ENCODE measurements around the gene PGPEP1.

DNA sequence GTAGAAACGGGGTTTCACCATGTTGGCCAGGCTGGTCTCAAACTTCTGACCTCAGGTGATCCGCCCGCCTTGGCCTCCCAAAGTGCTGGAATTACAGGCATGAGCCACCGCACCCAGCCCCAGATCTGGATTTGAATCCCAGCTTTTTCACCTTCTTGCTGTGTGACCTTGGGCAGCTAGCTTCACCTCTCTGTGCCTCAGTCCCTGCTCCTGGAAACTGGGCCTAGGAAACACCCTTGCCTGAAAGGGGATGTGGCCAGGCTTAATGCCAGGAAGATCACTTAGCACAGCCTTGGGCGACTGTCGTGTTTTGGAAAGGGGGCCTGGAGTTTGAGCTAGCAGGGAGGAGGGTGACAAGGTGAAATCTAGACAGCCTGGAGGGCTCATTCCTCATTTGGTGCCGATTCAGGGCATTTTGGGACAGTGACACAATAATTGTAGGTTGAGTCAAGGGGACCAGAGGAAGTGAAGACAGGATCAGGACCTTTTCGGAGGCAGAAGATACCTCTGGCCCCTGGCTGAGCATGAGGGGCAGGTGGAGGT, 1.8 kb downstream of the PGPEP1 start:
- TF ChIP-seq, protein P1, sequence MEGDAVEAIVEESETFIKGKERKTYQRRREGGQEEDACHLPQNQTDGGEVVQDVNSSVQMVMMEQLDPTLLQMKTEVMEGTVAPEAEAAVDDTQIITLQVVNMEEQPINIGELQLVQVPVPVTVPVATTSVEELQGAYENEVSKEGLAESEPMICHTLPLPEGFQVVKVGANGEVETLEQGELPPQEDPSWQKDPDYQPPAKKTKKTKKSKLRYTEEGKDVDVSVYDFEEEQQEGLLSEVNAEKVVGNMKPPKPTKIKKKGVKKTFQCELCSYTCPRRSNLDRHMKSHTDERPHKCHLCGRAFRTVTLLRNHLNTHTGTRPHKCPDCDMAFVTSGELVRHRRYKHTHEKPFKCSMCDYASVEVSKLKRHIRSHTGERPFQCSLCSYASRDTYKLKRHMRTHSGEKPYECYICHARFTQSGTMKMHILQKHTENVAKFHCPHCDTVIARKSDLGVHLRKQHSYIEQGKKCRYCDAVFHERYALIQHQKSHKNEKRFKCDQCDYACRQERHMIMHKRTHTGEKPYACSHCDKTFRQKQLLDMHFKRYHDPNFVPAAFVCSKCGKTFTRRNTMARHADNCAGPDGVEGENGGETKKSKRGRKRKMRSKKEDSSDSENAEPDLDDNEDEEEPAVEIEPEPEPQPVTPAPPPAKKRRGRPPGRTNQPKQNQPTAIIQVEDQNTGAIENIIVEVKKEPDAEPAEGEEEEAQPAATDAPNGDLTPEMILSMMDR (IDR thresholded peaks at IDR 0.05): no peak
- no peak for TF ChIP-seq POLR2A (IDR thresholded peaks at IDR 0.05)

Data from right lobe of liver (tissue), 4 donors.